ENCODE measurements around the gene HRK. TPM values are rescaled to one million over a fixed set of nuclear protein-coding genes. Genes with fewer than 3 reads are reported as not detected.

Gene HRK
- total and polyA plus RNA-seq, 2 of the 8 experiments (the other 6 are each of a cell fraction or from before 2014, with no cell fraction given) = 1.6 to 2.7 TPM

- no peak for DNase-seq (ENCODE audit: low read depth in 1 of 2, low spot score in 2 of 2)
- no peak overlapping the region for H3K56ac ChIP-seq (replicated peaks; ENCODE audit: insufficient read length, low read depth, low read length)
- H3K27ac ChIP-seq (ENCODE audit: low read depth, low read length) = no peak overlapping the region
- no peak for FAIRE-seq
- no peak overlapping the region for H3K23ac ChIP-seq (ENCODE audit: insufficient read length)
- H3K79me2 ChIP-seq (ENCODE audit: control insufficient read depth in 1 of 2, insufficient read depth in 2 of 2, low read length in 2 of 2) = no peaks in the 10 kb centered on the region
- H2BK12ac ChIP-seq (ENCODE audit: low read depth, low read length) = no peak overlapping the region
- TF ChIP-seq ZNF274 (IDR thresholded peaks at IDR 0.05; ENCODE audit: borderline replicate concordance, extremely low read depth, low read length) (no peak), HDAC2 (IDR thresholded peaks at IDR 0.05; ENCODE audit: borderline replicate concordance in 1 of 2, low read depth in 2 of 2, low read length in 2 of 2) (no peak), SIRT6 (IDR thresholded peaks at IDR 0.05; ENCODE audit: low read length) (no peak)
- ChIA-PET CTCF (ENCODE audit: partially characterized antibody) (interaction anchor here (1.0 to 2.1 kb wide), 3 partner anchors 12 to 55 kb away, joined by 3 to 5 read pairs (median 4); no protein-coding TSS in a partner anchor), POLR2A (ENCODE audit: partially characterized antibody) (no interaction called here)
- no peaks in the 10 kb centered on the region; a peak in 2 of 8 replicates for H3K36me3 ChIP-seq (ENCODE audit: control insufficient read depth in 2 of 4, insufficient read depth in 4 of 4, low read length in 3 of 4)
- no peak overlapping the region for H3K14ac ChIP-seq (ENCODE audit: insufficient read length)
- peaks cover 4% of the 10 kb centered on the region; the same call in 1 of the 2 replicates for H3K23me2 ChIP-seq (ENCODE audit: low read depth, low read length)
- no peak overlapping the region for H4K91ac ChIP-seq (replicated peaks; ENCODE audit: insufficient read length, low read length)
- no peak overlapping the region for H2AK5ac ChIP-seq (ENCODE audit: low read depth, low read length)
- no peak overlapping the region for H2BK15ac ChIP-seq (ENCODE audit: low read length)
- H4K8ac ChIP-seq (ENCODE audit: extremely low read depth, insufficient read depth, low read length) = peak overlapping the region; percentile 46; the same call in 1 of the 2 replicates
- H3K18ac ChIP-seq (ENCODE audit: extremely low read depth, low read length) = no peak overlapping the region
- no peak overlapping the region for H2BK5ac ChIP-seq (ENCODE audit: low read depth, low read length)
- no peak overlapping the region for H4K5ac ChIP-seq (ENCODE audit: insufficient read length, low read depth, low read length)
- no peaks in the 10 kb centered on the region for H4K20me1 ChIP-seq (replicated peaks in 1 of 2; ENCODE audit: control insufficient read depth in 1 of 2, insufficient read depth in 2 of 2, low read length in 2 of 2)
- H3K27me3 ChIP-seq (replicated peaks in 1 of 4; ENCODE audit: control insufficient read depth in 3 of 4, extremely low read depth in 1 of 4, insufficient read depth in 3 of 4, low read length in 3 of 4) = no peaks in the 10 kb centered on the region
- WGBS, 2 experiments (ENCODE audit: extremely low coverage in 1 of 2, insufficient coverage in 1 of 2, insufficient read length in 1 of 2, insufficient replicate concordance in 2 of 2, low coverage in 1 of 2, low lambda C conversion rate in 2 of 2, missing lambda C conversion rate in 1 of 2) = 65% methylated on average over 6 of the region's 8 CpGs; no CpG with 5 or more reads in 1 of the 2 experiments
- H2BK120ac ChIP-seq (replicated peaks; ENCODE audit: low read depth, low read length) = no peak overlapping the region
- H3K9ac ChIP-seq (replicated peaks in 1 of 4; ENCODE audit: extremely low read depth in 1 of 4, low read depth in 3 of 4, low read length in 3 of 4) = no peak overlapping the region; a peak in 1 of 7 replicates
- no peak overlapping the region for H3K4me2 ChIP-seq (ENCODE audit: insufficient read depth in 1 of 2, low read depth in 2 of 2, low read length in 2 of 2)
- H3K4me1 ChIP-seq (replicated peaks in 1 of 4; ENCODE audit: control insufficient read depth in 3 of 4, insufficient read depth in 4 of 4, low read length in 3 of 4) = peaks cover 1 to 7% (median 5%) of the 10 kb centered on the region in 4 experiments; a peak in 4 of 7 replicates
- no peak overlapping the region for H3K4ac ChIP-seq (replicated peaks; ENCODE audit: insufficient read length, low read depth, low read length)
- H3K4me3 ChIP-seq (ENCODE audit: extremely low read depth in 1 of 4, insufficient read depth in 2 of 4, low read depth in 3 of 4, low read length in 4 of 4) = no peak overlapping the region
- H2BK20ac ChIP-seq (ENCODE audit: low read length) = no peak overlapping the region
- no peaks in the 10 kb centered on the region for H3K9me3 ChIP-seq (ENCODE audit: insufficient read depth in 2 of 2, low read depth in 1 of 2, low read length in 1 of 2)
- no peak overlapping the region for H2AFZ ChIP-seq (ENCODE audit: low read length)
- no peaks in the 10 kb centered on the region for H3K79me1 ChIP-seq (ENCODE audit: low read depth, low read length)
These were observed 60.0 kb downstream of the HRK start for GRCh38 chr12:116821291-116821690.
